Cardiac fibroblast (primary cell): Measurements from ENCODE around the gene PPIL4.
A peak's percentile ranks its signal among the peaks of the same experiment; 100 is the strongest.
"Not testable (repeated sequence)": the region's sequence is repeated elsewhere in the genome, so short reads cannot be mapped to it uniquely, and the experiment has no call there.

ENCODE experiments used
- DNase-seq, 2 donors: peaks; one replicate each; pipeline versions ENCODE4 v3.0.0 to v3.0.0-alpha.2; 2010; ENCODE audit warnings: low read depth in 2 of 2
- H3K4me3 ChIP-seq, 2 donors: replicated peaks in 1 of 2; 1 replicate in 1 of 2; 2 replicates in 1 of 2; pipeline ENCODE4 v1.5.1; 2011; ENCODE audit warnings: low read depth in 2 of 2, low read length in 2 of 2, mild to moderate bottlenecking in 2 of 2, moderate library complexity in 1 of 2
- CTCF ChIP-seq: IDR thresholded peaks from one replicate; pipeline ENCODE4 v1.5.1; 2011; ENCODE audit warnings: low read depth, mild to moderate bottlenecking, low read length, inconsistent platforms

Gene PPIL4

GRCh38 chr6:149468179-149468578 lies 77.7 kb downstream of the PPIL4 start:
- no peak for DNase-seq
- no peak overlapping the region for H3K4me3 ChIP-seq
- no peak for TF ChIP-seq CTCF

- no peak for TF ChIP-seq CTCF
- DNase-seq = no peak
- H3K4me3 ChIP-seq = no peak overlapping the region
Measured at GRCh38 chr6:149467265-149467664, 78.6 kb downstream of the PPIL4 start.

- no peak for TF ChIP-seq CTCF
- no peak overlapping the region for H3K4me3 ChIP-seq
- no peak for DNase-seq
Measured at GRCh38 chr6:149464411-149464810, 81.4 kb downstream of the PPIL4 start.

- no peak for DNase-seq
- no peak overlapping the region for H3K4me3 ChIP-seq
- TF ChIP-seq CTCF = no peak
Measured at GRCh38 chr6:149463781-149464180, 82.1 kb downstream of the PPIL4 start.

- DNase-seq, H3K4me3 ChIP-seq: not testable (repeated sequence)
Measured at GRCh38 chr6:149462712-149463111, 83.1 kb downstream of the PPIL4 start.

GRCh38 chr6:149461670-149462069 lies 84.2 kb downstream of the PPIL4 start:
- TF ChIP-seq CTCF = no peak
- no peak for DNase-seq
- H3K4me3 ChIP-seq = no peak overlapping the region

- not testable (repeated sequence) for DNase-seq, H3K4me3 ChIP-seq
Measured at GRCh38 chr6:149460249-149460648, 85.6 kb downstream of the PPIL4 start.

- no peak for TF ChIP-seq CTCF
- peak in 1 of 2 donors; percentile 62 for DNase-seq
Measured at GRCh38 chr6:149459761-149460160, 86.1 kb downstream of the PPIL4 start.

More at GRCh38 chr6:149459761-149460160, 86.1 kb downstream of the PPIL4 start:
- no peak overlapping the region for H3K4me3 ChIP-seq
